ENCODE data around the gene LRRC58.

The LRRC58 gene

DNA sequence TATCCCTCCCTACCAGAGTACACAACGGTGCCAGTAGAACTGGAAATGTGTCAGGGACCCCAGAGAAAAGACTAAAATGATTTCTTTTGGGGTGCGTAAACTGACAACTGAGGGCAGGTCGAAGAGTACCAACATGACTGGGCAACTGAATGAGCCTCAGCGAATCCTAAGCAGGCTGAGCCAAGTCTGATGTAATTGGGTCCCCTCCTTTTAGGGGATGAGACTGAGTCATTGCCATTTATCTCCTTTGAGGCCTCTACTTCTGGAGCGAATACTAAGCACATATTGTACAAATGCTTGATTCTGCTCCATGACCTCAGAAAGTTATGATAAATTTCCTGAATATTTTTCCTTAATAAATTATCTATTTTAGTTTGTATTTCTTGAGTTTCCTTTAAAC, 46.8 kb downstream of the LRRC58 start:
- Histone ChIP-seq H2AFZ (ENCODE audit: low read depth, low read length) (no peak overlapping the region), H3K23ac (ENCODE audit: low read length in 2 of 2) (no peak overlapping the region), H3K9me3 (ENCODE audit: control insufficient read depth, low read length) (no peaks in the 10 kb centered on the region), H3K4ac (ENCODE audit: low read depth in 1 of 2, low read length in 2 of 2) (no peak overlapping the region), H2BK5ac (ENCODE audit: low read depth, low read length, poor library complexity, severe bottlenecking) (no peak overlapping the region), H2BK120ac (ENCODE audit: low read depth, low read length) (no peak overlapping the region), H4K91ac (ENCODE audit: low read length) (no peak overlapping the region), H3K4me2 (ENCODE audit: low read length, poor library complexity, severe bottlenecking) (no peak overlapping the region), H3K4me1 (ENCODE audit: control insufficient read depth, insufficient read depth, low read depth, low read length) (no peaks in the 10 kb centered on the region), H3K14ac (ENCODE audit: low read length in 2 of 2) (no peak overlapping the region), H3K36me3 (ENCODE audit: control insufficient read depth in 1 of 2, insufficient read depth in 2 of 2, low read depth in 1 of 2, low read length in 2 of 2) (no peaks in the 10 kb centered on the region), H3K27me3 (ENCODE audit: control insufficient read depth in 1 of 2, insufficient read depth in 1 of 2, low read length in 2 of 2) (no peaks in the 10 kb centered on the region), H3K18ac (ENCODE audit: low read depth in 1 of 2, low read length in 2 of 2) (no peak overlapping the region), H4K8ac (ENCODE audit: low read length) (no peak overlapping the region), H3K4me3 (ENCODE audit: insufficient read depth in 1 of 2, low read depth in 1 of 2, low read length in 2 of 2) (no peak overlapping the region), H3K9ac (ENCODE audit: low read length) (no peak overlapping the region), H2BK12ac (ENCODE audit: low read length in 2 of 2) (no peak overlapping the region), H2BK15ac (ENCODE audit: low read depth, poor library complexity, severe bottlenecking) (no peak overlapping the region), H3K79me1 (replicated peaks; ENCODE audit: low read length, poor library complexity, severe bottlenecking) (no peaks in the 10 kb centered on the region), H3K27ac (ENCODE audit: low read length, poor library complexity, severe bottlenecking) (no peak overlapping the region), H2AK5ac (ENCODE audit: low read length, severe bottlenecking) (no peak overlapping the region)
- 91% methylated on average over 4 of the region's 5 CpGs for WGBS
- no peak for DNase-seq

DNA sequence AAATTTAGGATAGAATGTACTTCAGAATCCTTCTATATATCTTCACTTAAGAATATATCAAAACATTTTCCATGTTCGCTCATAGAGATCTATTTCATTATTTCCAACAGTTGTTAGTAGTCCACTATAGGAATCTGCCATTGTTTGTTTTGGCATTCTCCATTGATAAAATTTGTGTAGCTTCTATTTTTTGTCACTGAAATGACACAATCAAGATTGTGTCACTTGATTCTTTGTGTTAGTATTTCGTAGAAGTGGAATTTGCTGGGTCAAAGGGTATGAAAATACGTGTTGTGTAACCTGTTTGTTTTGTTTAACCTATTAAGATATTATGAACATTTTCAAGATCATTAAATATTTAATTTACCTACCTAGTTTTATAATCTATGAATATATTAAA, 48.2 kb downstream of the LRRC58 start:
- Histone ChIP-seq H4K91ac (ENCODE audit: low read length) (no peak overlapping the region), H3K4me3 (ENCODE audit: insufficient read depth in 1 of 2, low read depth in 1 of 2, low read length in 2 of 2) (no peak overlapping the region), H3K79me1 (replicated peaks; ENCODE audit: low read length, poor library complexity, severe bottlenecking) (no peaks in the 10 kb centered on the region), H3K9me3 (ENCODE audit: control insufficient read depth, low read length) (no peaks in the 10 kb centered on the region), H3K4me2 (ENCODE audit: low read length, poor library complexity, severe bottlenecking) (no peak overlapping the region), H4K8ac (ENCODE audit: low read length) (no peak overlapping the region), H2BK15ac (ENCODE audit: low read depth, poor library complexity, severe bottlenecking) (no peak overlapping the region), H3K27ac (ENCODE audit: low read length, poor library complexity, severe bottlenecking) (no peak overlapping the region), H3K4me1 (ENCODE audit: control insufficient read depth, insufficient read depth, low read depth, low read length) (no peaks in the 10 kb centered on the region), H3K36me3 (ENCODE audit: control insufficient read depth in 1 of 2, insufficient read depth in 2 of 2, low read depth in 1 of 2, low read length in 2 of 2) (no peaks in the 10 kb centered on the region), H2AK5ac (ENCODE audit: low read length, severe bottlenecking) (no peak overlapping the region), H2AFZ (ENCODE audit: low read depth, low read length) (no peak overlapping the region), H3K14ac (ENCODE audit: low read length in 2 of 2) (no peak overlapping the region), H2BK12ac (ENCODE audit: low read length in 2 of 2) (no peak overlapping the region), H2BK120ac (ENCODE audit: low read depth, low read length) (no peak overlapping the region), H3K18ac (ENCODE audit: low read depth in 1 of 2, low read length in 2 of 2) (no peak overlapping the region), H3K9ac (ENCODE audit: low read length) (no peak overlapping the region), H3K4ac (ENCODE audit: low read depth in 1 of 2, low read length in 2 of 2) (no peak overlapping the region), H2BK5ac (ENCODE audit: low read depth, low read length, poor library complexity, severe bottlenecking) (no peak overlapping the region), H3K23ac (ENCODE audit: low read length in 2 of 2) (no peak overlapping the region), H3K27me3 (ENCODE audit: control insufficient read depth in 1 of 2, insufficient read depth in 1 of 2, low read length in 2 of 2) (no peaks in the 10 kb centered on the region)
- DNase-seq: no peak
- WGBS: no CpG with 5 or more reads among the region's 3 CpGs

GRCh38 chr3:120299403-120299802, 49.8 kb downstream of the LRRC58 start:
- Histone ChIP-seq H3K23ac (ENCODE audit: low read length in 2 of 2) (no peak overlapping the region), H2BK120ac (ENCODE audit: low read depth, low read length) (no peak overlapping the region), H3K36me3 (ENCODE audit: control insufficient read depth in 1 of 2, insufficient read depth in 2 of 2, low read depth in 1 of 2, low read length in 2 of 2) (no peaks in the 10 kb centered on the region), H3K79me1 (replicated peaks; ENCODE audit: low read length, poor library complexity, severe bottlenecking) (no peaks in the 10 kb centered on the region), H2AFZ (ENCODE audit: low read depth, low read length) (no peak overlapping the region), H3K14ac (ENCODE audit: low read length in 2 of 2) (no peak overlapping the region), H3K27ac (ENCODE audit: low read length, poor library complexity, severe bottlenecking) (no peak overlapping the region), H3K4me3 (ENCODE audit: insufficient read depth in 1 of 2, low read depth in 1 of 2, low read length in 2 of 2) (no peak overlapping the region), H4K91ac (ENCODE audit: low read length) (no peak overlapping the region), H2BK15ac (ENCODE audit: low read depth, poor library complexity, severe bottlenecking) (no peak overlapping the region), H3K4me1 (ENCODE audit: control insufficient read depth, insufficient read depth, low read depth, low read length) (no peaks in the 10 kb centered on the region), H3K9ac (ENCODE audit: low read length) (no peak overlapping the region), H4K8ac (ENCODE audit: low read length) (no peak overlapping the region), H2BK5ac (ENCODE audit: low read depth, low read length, poor library complexity, severe bottlenecking) (no peak overlapping the region), H2AK5ac (ENCODE audit: low read length, severe bottlenecking) (no peak overlapping the region), H2BK12ac (ENCODE audit: low read length in 2 of 2) (no peak overlapping the region), H3K4ac (ENCODE audit: low read depth in 1 of 2, low read length in 2 of 2) (no peak overlapping the region), H3K9me3 (ENCODE audit: control insufficient read depth, low read length) (no peaks in the 10 kb centered on the region), H3K4me2 (ENCODE audit: low read length, poor library complexity, severe bottlenecking) (no peak overlapping the region), H3K18ac (ENCODE audit: low read depth in 1 of 2, low read length in 2 of 2) (no peak overlapping the region), H3K27me3 (ENCODE audit: control insufficient read depth in 1 of 2, insufficient read depth in 1 of 2, low read length in 2 of 2) (no peaks in the 10 kb centered on the region)
- no peak for DNase-seq

DNA sequence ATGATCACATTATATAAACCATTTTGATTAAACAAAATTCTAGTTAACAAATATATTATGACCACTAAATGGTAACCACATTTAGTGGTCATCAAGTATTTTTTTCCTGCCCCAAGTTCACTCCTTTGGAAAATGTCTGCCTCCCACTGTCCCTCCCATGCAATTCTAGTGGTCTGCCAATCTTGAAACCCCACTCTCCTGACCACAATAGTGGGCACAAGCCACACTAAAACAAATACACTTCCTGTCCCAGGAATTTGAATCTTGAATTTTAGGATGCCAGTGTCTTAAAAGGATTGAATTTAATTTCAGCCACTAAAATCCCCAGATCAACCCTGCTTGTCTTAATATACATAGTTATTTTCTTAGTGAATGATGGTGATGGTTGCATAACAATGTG, 50.2 kb downstream of the LRRC58 start:
- Histone ChIP-seq H2AFZ (ENCODE audit: low read depth, low read length) (no peak overlapping the region), H3K9ac (ENCODE audit: low read length) (no peak overlapping the region), H4K8ac (ENCODE audit: low read length) (no peak overlapping the region), H3K27ac (ENCODE audit: low read length, poor library complexity, severe bottlenecking) (no peak overlapping the region), H2BK5ac (ENCODE audit: low read depth, low read length, poor library complexity, severe bottlenecking) (no peak overlapping the region), H3K9me3 (ENCODE audit: control insufficient read depth, low read length) (peaks cover 4% of the 10 kb centered on the region), H3K4me1 (ENCODE audit: control insufficient read depth, insufficient read depth, low read depth, low read length) (no peaks in the 10 kb centered on the region), H3K4me3 (ENCODE audit: insufficient read depth in 1 of 2, low read depth in 1 of 2, low read length in 2 of 2) (no peak overlapping the region), H3K14ac (ENCODE audit: low read length in 2 of 2) (no peak overlapping the region), H3K79me1 (replicated peaks; ENCODE audit: low read length, poor library complexity, severe bottlenecking) (no peaks in the 10 kb centered on the region), H3K23ac (ENCODE audit: low read length in 2 of 2) (no peak overlapping the region), H3K36me3 (ENCODE audit: control insufficient read depth in 1 of 2, insufficient read depth in 2 of 2, low read depth in 1 of 2, low read length in 2 of 2) (no peaks in the 10 kb centered on the region), H4K91ac (ENCODE audit: low read length) (no peak overlapping the region), H2AK5ac (ENCODE audit: low read length, severe bottlenecking) (no peak overlapping the region), H2BK12ac (ENCODE audit: low read length in 2 of 2) (no peak overlapping the region), H3K4ac (ENCODE audit: low read depth in 1 of 2, low read length in 2 of 2) (no peak overlapping the region), H2BK15ac (ENCODE audit: low read depth, poor library complexity, severe bottlenecking) (no peak overlapping the region), H3K18ac (ENCODE audit: low read depth in 1 of 2, low read length in 2 of 2) (no peak overlapping the region), H3K4me2 (ENCODE audit: low read length, poor library complexity, severe bottlenecking) (no peak overlapping the region), H2BK120ac (ENCODE audit: low read depth, low read length) (no peak overlapping the region), H3K27me3 (ENCODE audit: control insufficient read depth in 1 of 2, insufficient read depth in 1 of 2, low read length in 2 of 2) (no peaks in the 10 kb centered on the region)
- no peak for DNase-seq

All from mesenchymal stem cell (in vitro differentiated cells and primary cell).